SK-N-SH (cell line): ENCODE results near the gene RRAGC. TPM values are rescaled to one million over a fixed set of nuclear protein-coding genes. Genes with fewer than 3 reads are reported as not detected.

Experiments used
- CTCF ChIA-PET: fragments of 300-600, 350-600 bp; formaldehyde crosslinking; extraction: SDS; loops from one replicate; lab custom pipeline; 2021; lab: Yijun Ruan, JAX
- POLR2A ChIA-PET: fragments of 350-600 bp; sonication (Branson Sonifier 250); formaldehyde crosslinking; extraction: SDS; loops from one replicate; lab custom pipeline; 2020; ENCODE audit warnings: antibody characterized with exemption, inconsistent platforms; lab: Yijun Ruan, JAX
- DNase-seq: peaks from one replicate; pipeline ENCODE4 v3.0.0; 2012
- H2AFZ ChIP-seq: fragments of 200-600 bp; sonication (generic); 2 replicates; pipeline ENCODE4 v1.8.1; 2016; ENCODE audit warnings: antibody characterized with exemption, mild to moderate bottlenecking, low read depth
- H3F3A ChIP-seq: fragments of 200-600 bp; sonication (generic); replicated peaks from 2 replicates; pipeline ENCODE3; 2016; ENCODE audit warnings: antibody characterized with exemption, mild to moderate bottlenecking; ENCODE audit not compliant: insufficient read depth
- H3K27ac ChIP-seq, 2 experiments: fragments of 200-500 bp in 1 of 2; fragments of 200-600 bp in 1 of 2; sonication (Bioruptor generic) in 1 of 2; sonication (generic), shearing (Covaris generic) in 1 of 2; 2 replicates each; pipeline versions ENCODE4 v1.5.1 to v1.6.1; 2014 to 2016; ENCODE audit warnings: low read depth in 2 of 2, inconsistent platforms in 1 of 2, low read length in 1 of 2, mild to moderate bottlenecking in 1 of 2, mixed read lengths in 1 of 2
- H3K27me3 ChIP-seq: fragments of 200-600 bp; sonication (generic), shearing (Covaris generic); 2 replicates; pipeline ENCODE4 v1.6.1; 2016; ENCODE audit warnings: mixed run types; ENCODE audit not compliant: insufficient read depth
- H3K36me3 ChIP-seq, 2 experiments: fragments of 200-500 bp in 1 of 2; fragments of 200-600 bp in 1 of 2; sonication (Bioruptor generic) in 1 of 2; sonication (generic) in 1 of 2; replicated peaks in 1 of 2; 2 replicates each; pipeline versions ENCODE3 to v1.5.1; 2014 to 2016; ENCODE audit warnings: low read length in 1 of 2, mild to moderate bottlenecking in 1 of 2; ENCODE audit not compliant: insufficient read depth in 2 of 2, control insufficient read depth in 1 of 2
- H3K4me1 ChIP-seq, 2 experiments: fragments of 200-500 bp in 1 of 2; fragments of 200-600 bp in 1 of 2; sonication (Bioruptor generic) in 1 of 2; sonication (generic), shearing (Covaris generic) in 1 of 2; 2 replicates each; pipeline versions ENCODE4 v1.5.1 to v1.6.1; 2014 to 2016; ENCODE audit warnings: low read depth in 1 of 2, low read length in 1 of 2, mixed run types in 1 of 2; ENCODE audit not compliant: insufficient read depth in 2 of 2, control insufficient read depth in 1 of 2
- H3K4me2 ChIP-seq: fragments of 200-600 bp; sonication (generic), shearing (Covaris generic); 2 replicates; pipeline ENCODE4 v1.6.1; 2017; ENCODE audit warnings: mixed run types
- H3K4me3 ChIP-seq, 2 experiments: fragments of 200-500 bp in 1 of 2; fragments of 200-600 bp in 1 of 2; sonication (Bioruptor generic) in 1 of 2; sonication (generic), shearing (Covaris generic) in 1 of 2; 2 replicates each; pipeline versions ENCODE4 v1.5.1 to v1.8.1; 2014 to 2016; ENCODE audit warnings: low read depth in 2 of 2, inconsistent platforms in 1 of 2, low read length in 1 of 2, mild to moderate bottlenecking in 1 of 2, mixed read lengths in 1 of 2, moderate library complexity in 1 of 2
- H3K79me2 ChIP-seq: fragments of 200-600 bp; sonication (generic); 2 replicates; pipeline ENCODE4 v1.8.1; 2017; ENCODE audit warnings: mild to moderate bottlenecking; ENCODE audit not compliant: insufficient read depth
- H3K9ac ChIP-seq: fragments of 200-600 bp; sonication (generic); 2 replicates; pipeline ENCODE4 v1.6.1; 2017; ENCODE audit warnings: mixed run types
- H3K9me2 ChIP-seq: fragments of 200-600 bp; sonication (generic); 2 replicates; pipeline ENCODE4 v1.6.1; 2017; ENCODE audit warnings: mixed run types
- H3K9me3 ChIP-seq: fragments of 200-600 bp; sonication (generic); 2 replicates; pipeline ENCODE4 v1.6.1; 2017; ENCODE audit warnings: mixed run types, mild to moderate bottlenecking, moderate library complexity
- H4K20me1 ChIP-seq: fragments of 200-600 bp; sonication (generic); 2 replicates; pipeline ENCODE4 v1.6.1; 2017; ENCODE audit warnings: mild to moderate bottlenecking, mixed run types; ENCODE audit not compliant: insufficient read depth
- CHD2 ChIP-seq: fragments of 150-350 bp; IDR thresholded peaks from 2 replicates; pipeline ENCODE4 v1.6.1; 2018; ENCODE audit warnings: low read length; ENCODE audit not compliant: partially characterized antibody
- EP300 ChIP-seq, 2 experiments: IDR thresholded peaks; 2 replicates each; pipeline versions ENCODE4 v1.4.0 to v1.6.1; 2012; ENCODE audit warnings: borderline replicate concordance in 1 of 2, low read depth in 1 of 2, low read length in 1 of 2
- EZH2phosphoT487 ChIP-seq: fragments of 200-600 bp; sonication (generic); IDR thresholded peaks from 2 replicates; pipeline ENCODE4 v1.6.1; 2017; ENCODE audit warnings: low read depth, mixed run types, mild to moderate bottlenecking, antibody characterized with exemption, moderate library complexity, borderline replicate concordance
- GABPA ChIP-seq: IDR thresholded peaks from 2 replicates; pipeline ENCODE4 v1.4.0; 2012; ENCODE audit warnings: low read depth, mild to moderate bottlenecking
- IRF3 ChIP-seq: fragments of 150-350 bp; IDR thresholded peaks from 2 replicates; pipeline ENCODE4 v1.6.1; 2016; ENCODE audit warnings: mild to moderate bottlenecking, low read depth, low read length
- JUND ChIP-seq: IDR thresholded peaks from 2 replicates; pipeline ENCODE4 v1.4.0; 2012
- MEF2A ChIP-seq: IDR thresholded peaks from 2 replicates; pipeline ENCODE4 v1.4.0; 2012; ENCODE audit warnings: low read depth, borderline replicate concordance
- MXI1 ChIP-seq: IDR thresholded peaks from 2 replicates; pipeline ENCODE4 v1.6.1; 2012; ENCODE audit warnings: mild to moderate bottlenecking, low read depth, low read length, improper control_type of control experiment
- PBX3 ChIP-seq: IDR thresholded peaks from 2 replicates; pipeline ENCODE4; 2012
- POLR2AphosphoS5 ChIP-seq: IDR thresholded peaks from 2 replicates; pipeline ENCODE4 v1.6.1; 2012; ENCODE audit warnings: low read depth, low read length
- RCOR1 ChIP-seq: fragments of 150-350 bp; IDR thresholded peaks from 2 replicates; pipeline ENCODE4 v1.6.1; 2017; ENCODE audit warnings: antibody characterized with exemption, low read length
- REST ChIP-seq: IDR thresholded peaks from 2 replicates; pipeline ENCODE4 v1.6.1; 2012; ENCODE audit warnings: mild to moderate bottlenecking, low read depth, low read length, moderate library complexity
- RFX5 ChIP-seq: IDR thresholded peaks from 2 replicates; pipeline ENCODE4 v1.6.1; 2012; ENCODE audit warnings: mild to moderate bottlenecking, improper control_type of control experiment, low read length
- RXRA ChIP-seq: IDR thresholded peaks from 2 replicates; pipeline ENCODE4 v1.4.0; 2012; ENCODE audit warnings: low read depth, mild to moderate bottlenecking, borderline replicate concordance
- SIN3A ChIP-seq: IDR thresholded peaks from 2 replicates; pipeline ENCODE4 v1.6.1; 2012; ENCODE audit warnings: low read depth, mild to moderate bottlenecking, low read length, moderate library complexity, borderline replicate concordance
- TAF1 ChIP-seq: IDR thresholded peaks from 2 replicates; pipeline ENCODE4 v1.6.1; 2012; ENCODE audit warnings: low read depth, mild to moderate bottlenecking, low read length, moderate library complexity, borderline replicate concordance
- TCF12 ChIP-seq: IDR thresholded peaks from 2 replicates; pipeline ENCODE4 v1.4.0; 2012
- TEAD4 ChIP-seq: IDR thresholded peaks from 2 replicates; pipeline ENCODE4 v1.4.0; 2012; ENCODE audit warnings: mild to moderate bottlenecking, borderline replicate concordance; ENCODE audit not compliant: insufficient read depth
- YY1 ChIP-seq: IDR thresholded peaks from 2 replicates; pipeline ENCODE4 v1.4.0; 2012; ENCODE audit warnings: low read depth, mild to moderate bottlenecking
- WGBS: methylation state at CpG from one replicate; pipeline ENCODE4 v1.1.6; 2017; ENCODE audit warnings: low lambda C conversion rate; 5-methylcytosine and 5-hydroxymethylcytosine counted together
- polyA plus RNA-seq, 3 experiments: library from polyadenylated mRNA; depleted of rRNA; stranded (reverse); fragments of >200 nt; gene quantifications; 2 replicates each; pipeline ENCODE4 v1.2.3, GENCODE V29; 2012

The RRAGC gene
- polyA plus RNA-seq, 1 of the 3 experiments (the other 2 are of a cell fraction) = 9.6 TPM

- Histone ChIP-seq H3K4me2 (peak overlapping the region; percentile 94), H3K4me3 (peak overlapping the region; percentile 88 to 97), H3K27me3 (no peaks in the 10 kb centered on the region), H3K9me2 (no peaks in the 10 kb centered on the region), H3K27ac (peak overlapping the region; percentile 36 to 38; a peak in 2 of 4 replicates), H3K36me3 (peaks cover 0 to 8% of the 10 kb centered on the region in 2 experiments), H3K79me2 (peaks cover 44% of the 10 kb centered on the region), H3F3A (peaks cover 5% of the 10 kb centered on the region), H3K9ac (peak overlapping the region; percentile 78), H4K20me1 (no peaks in the 10 kb centered on the region), H3K9me3 (no peaks in the 10 kb centered on the region), H2AFZ (peak overlapping the region; percentile 70), H3K4me1 (peaks cover 6% of the 10 kb centered on the region in 2 experiments; a peak in 2 of 4 replicates)
- ChIA-PET CTCF (interaction anchor here (1.0 to 1.9 kb wide), 4 partner anchors 10 to 226 kb away, joined by 3 to 4 read pairs (median 3); no protein-coding TSS in a partner anchor), POLR2A (interaction anchor here (0.6 to 1.5 kb wide), 2 partner anchors 16 to 154 kb away, joined by 3 to 5 read pairs; partner anchors contain the start of gene NDUFS5)
- WGBS = 15% methylated on average over 6 of the region's 25 CpGs
- TF ChIP-seq TAF1 (no peak), JUND (no peak), TEAD4 (no peak), RFX5 (no peak), CHD2 (no peak), MEF2A (no peak), RXRA (no peak), POLR2AphosphoS5 (no peak), EP300 (IDR thresholded peaks at IDR 0.05; ENCODE audit: borderline replicate concordance in 1 of 2, low read depth in 1 of 2, low read length in 1 of 2) (no peak), MXI1 (no peak), PBX3 (no peak), SIN3A (no peak), TCF12 (no peak)
- no peak for DNase-seq
Observed at GRCh38 chr1:38872401-38873026, 12.9 kb upstream of the RRAGC start.

- no peak for TF ChIP-seq CHD2
- TF ChIP-seq RCOR1 = no peak
- TF ChIP-seq GABPA = no peak
- TF ChIP-seq EZH2phosphoT487 = no peak
- TF ChIP-seq TCF12 = no peak
- TF ChIP-seq YY1 = no peak
- no peak for TF ChIP-seq REST
- TF ChIP-seq MXI1 = no peak
- TF ChIP-seq MEF2A = no peak
- TF ChIP-seq IRF3 = no peak
- no peak for TF ChIP-seq PBX3
- TF ChIP-seq TEAD4 = no peak
- no peak for TF ChIP-seq RXRA
- CTCF ChIA-PET = interaction anchor here (1.0 to 1.1 kb wide), 2 partner anchors 15 to 221 kb away, joined by 3 to 4 read pairs; no protein-coding TSS in a partner anchor
- no peaks in the 10 kb centered on the region for H3K9me2 ChIP-seq
- H3K4me3 ChIP-seq = no peak overlapping the region
- no peak overlapping the region for H3K27ac ChIP-seq
- H3K27me3 ChIP-seq = no peaks in the 10 kb centered on the region
- H3K79me2 ChIP-seq = peaks cover 55% of the 10 kb centered on the region
- H2AFZ ChIP-seq = no peak overlapping the region
- no peak overlapping the region for H3K4me2 ChIP-seq
- DNase-seq = no peak
- no peak overlapping the region for H3K9ac ChIP-seq
- H3K4me1 ChIP-seq = peaks cover 6% of the 10 kb centered on the region in 2 experiments; a peak in 2 of 4 replicates
- POLR2A ChIA-PET = no interaction called here
- peaks cover 0 to 19% of the 10 kb centered on the region in 2 experiments for H3K36me3 ChIP-seq
- H4K20me1 ChIP-seq = no peaks in the 10 kb centered on the region
- 100% methylated on average over 5 of the region's 8 CpGs for WGBS
- H3F3A ChIP-seq = peaks cover 5% of the 10 kb centered on the region
- H3K9me3 ChIP-seq = no peaks in the 10 kb centered on the region
Observed at GRCh38 chr1:38870996-38871395, 11.4 kb upstream of the RRAGC start.
